HG03097 (cell line): ENCODE results near the gene GRB7.
"Not testable (repeated sequence)": the region's sequence is repeated elsewhere in the genome, so short reads cannot be mapped to it uniquely, and the experiment has no call there.

Source experiments
- ATAC-seq: cut with Tn5 transposase; IDR thresholded peaks from one replicate; pipeline ENCODE4 v1.9.1; 2021; ENCODE audit not compliant: unreplicated experiment, low FRiP score

The GRB7 gene

DNA sequence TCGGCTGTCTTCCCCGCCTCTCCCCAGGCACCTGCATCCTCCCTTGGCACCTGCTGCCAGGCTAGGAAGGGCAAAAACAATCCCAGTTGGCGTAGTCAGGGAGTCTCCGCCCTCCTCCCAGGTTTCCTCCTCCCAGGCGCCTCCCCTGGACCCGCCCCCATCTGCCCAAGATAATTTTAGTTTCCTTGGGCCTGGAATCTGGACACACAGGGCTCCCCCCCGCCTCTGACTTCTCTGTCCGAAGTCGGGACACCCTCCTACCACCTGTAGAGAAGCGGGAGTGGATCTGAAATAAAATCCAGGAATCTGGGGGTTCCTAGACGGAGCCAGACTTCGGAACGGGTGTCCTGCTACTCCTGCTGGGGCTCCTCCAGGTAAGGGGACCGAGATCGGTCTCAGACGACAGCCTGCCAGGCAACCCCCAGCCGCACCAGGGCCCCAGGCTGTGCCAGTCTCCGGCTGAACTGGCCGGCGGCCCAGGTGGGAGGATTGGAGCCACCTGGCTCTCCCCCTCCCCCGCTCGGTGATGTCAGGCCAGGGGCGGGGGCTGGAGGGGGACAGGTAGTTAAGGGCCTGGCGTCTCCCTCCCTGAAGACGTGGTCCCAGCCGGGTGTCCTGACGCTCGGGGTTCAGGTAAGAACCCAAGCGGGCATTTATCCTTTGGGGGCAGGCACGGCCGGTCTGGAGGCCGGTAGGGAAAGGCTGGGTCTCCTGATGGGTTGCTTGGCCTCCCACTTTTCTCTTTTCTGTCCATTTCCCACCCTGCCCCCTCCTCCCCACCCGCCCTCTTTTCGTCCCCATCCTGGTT is at the start of gene GRB7:
GRB7 (plus strand) TSS at position 179 of the 808 bp plus-strand sequence. CDS start 4,364 bp downstream, outside the sequence.
- no peak for ATAC-seq

DNA sequence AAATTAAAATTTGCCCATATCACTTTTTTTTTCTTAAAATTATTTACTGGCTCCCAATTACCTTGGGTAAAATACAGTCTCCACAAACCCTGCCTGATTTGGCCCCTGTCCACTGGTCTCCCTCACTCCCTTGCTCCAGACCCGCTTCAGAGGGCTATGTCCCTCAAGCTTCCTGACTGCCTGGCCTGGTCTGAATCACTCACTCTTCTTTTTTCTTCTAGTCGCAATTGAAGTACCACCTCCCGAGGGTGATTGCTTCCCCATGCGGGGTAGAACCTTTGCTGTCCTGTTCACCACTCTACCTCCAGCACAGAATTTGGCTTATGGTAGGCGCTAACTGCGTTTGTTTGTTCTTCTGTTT is 49.3 kb upstream of the GRB7 start:
- no peak for ATAC-seq

DNA sequence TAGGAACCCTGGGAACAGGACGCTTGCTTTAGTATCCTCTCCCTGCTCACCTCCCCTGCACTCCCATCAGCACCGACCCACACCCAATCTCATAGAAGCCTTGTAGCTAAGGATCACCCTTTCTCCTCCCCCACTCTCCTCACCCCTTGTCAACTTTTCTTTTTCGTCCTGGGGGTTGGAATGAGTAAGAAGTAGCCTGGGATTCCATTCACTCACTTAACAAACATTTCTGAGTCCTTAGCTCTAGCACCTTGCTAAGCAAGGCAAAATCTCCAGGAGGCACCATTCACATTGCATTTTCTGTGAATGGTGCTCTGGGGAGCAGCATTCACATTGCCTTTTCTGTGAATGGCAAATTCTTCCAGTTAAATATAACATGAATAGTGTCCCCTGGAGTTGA is 48.8 kb upstream of the GRB7 start:
- ATAC-seq: no peak

DNA sequence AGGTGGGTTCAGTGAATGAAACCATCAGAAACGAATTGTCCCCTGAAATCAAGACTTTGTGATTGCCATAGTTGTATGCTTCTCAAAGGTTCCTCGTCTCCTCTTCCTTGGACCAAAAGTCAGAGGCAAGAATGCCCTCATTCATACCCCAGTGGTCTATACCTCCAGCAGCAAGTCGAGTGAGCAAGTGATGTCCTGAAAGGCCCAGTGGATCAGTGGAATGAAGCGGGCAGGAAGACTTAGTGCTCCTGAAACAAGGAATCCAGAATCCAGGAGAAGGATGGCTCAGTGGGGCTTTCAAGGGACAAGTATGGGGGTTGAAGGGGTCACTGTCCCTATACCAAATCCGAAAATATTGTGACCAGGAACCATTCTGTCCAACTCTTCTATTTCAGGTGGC is 43.1 kb upstream of the GRB7 start:
- no peak for ATAC-seq

DNA sequence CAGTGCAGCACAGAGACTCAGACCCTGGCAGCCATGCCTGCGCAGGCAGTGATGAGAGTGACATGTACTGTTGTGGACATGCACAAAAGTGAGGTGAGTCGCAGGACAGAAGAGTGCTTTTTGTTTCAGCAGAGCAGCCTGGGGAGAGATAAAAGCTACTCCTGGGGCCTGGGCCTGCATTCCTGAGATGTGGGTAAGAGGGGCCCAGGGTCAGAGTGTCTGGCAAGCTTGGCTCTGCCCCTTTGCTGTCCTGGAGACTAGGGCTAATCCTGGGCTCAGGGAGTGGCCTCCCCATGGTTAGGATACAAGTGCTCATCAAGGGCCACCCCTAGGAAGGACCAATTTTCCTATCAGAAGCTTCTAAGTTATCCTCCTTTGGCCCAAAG is 42.7 kb upstream of the GRB7 start:
- ATAC-seq: no peak

DNA sequence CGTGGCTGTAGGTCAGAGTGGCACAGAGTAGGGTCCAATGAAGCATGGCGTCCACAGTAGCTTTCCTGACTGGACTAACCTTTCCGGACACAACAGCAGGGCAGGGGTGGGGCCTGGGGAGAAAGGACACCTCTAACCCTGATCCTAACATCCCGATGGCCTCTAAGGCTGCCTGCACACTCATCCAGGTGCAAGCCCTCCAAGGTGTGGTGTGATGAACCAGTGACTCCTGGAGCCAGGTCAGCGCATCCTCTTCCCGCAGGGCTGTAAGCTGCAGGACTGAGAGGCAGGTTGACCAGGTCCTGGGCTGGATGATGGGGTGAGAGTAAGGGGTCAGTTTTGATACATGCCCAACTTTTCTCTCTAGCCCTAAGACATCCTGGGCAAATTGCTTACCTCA is 41.0 kb upstream of the GRB7 start:
- no peak for ATAC-seq

DNA sequence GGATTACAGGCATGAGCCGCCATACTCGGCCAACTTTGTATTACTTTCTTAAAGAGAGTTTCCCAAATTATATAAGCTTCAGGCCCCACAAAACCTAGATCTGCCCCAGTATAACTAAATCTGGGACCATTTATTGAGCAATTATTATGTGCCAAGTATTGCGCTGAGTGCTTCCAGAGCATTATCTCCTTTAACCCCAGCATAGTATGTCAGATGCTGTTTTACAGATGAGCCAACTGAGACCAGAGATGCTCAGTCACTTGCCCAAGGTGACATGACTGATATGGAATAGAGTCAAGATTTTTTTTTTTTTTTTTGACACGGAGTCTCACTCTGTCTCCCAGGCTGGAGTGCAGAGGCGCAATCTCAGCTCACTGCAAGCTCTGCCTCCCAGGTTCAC is 39.8 kb upstream of the GRB7 start:
- ATAC-seq: no peak

DNA sequence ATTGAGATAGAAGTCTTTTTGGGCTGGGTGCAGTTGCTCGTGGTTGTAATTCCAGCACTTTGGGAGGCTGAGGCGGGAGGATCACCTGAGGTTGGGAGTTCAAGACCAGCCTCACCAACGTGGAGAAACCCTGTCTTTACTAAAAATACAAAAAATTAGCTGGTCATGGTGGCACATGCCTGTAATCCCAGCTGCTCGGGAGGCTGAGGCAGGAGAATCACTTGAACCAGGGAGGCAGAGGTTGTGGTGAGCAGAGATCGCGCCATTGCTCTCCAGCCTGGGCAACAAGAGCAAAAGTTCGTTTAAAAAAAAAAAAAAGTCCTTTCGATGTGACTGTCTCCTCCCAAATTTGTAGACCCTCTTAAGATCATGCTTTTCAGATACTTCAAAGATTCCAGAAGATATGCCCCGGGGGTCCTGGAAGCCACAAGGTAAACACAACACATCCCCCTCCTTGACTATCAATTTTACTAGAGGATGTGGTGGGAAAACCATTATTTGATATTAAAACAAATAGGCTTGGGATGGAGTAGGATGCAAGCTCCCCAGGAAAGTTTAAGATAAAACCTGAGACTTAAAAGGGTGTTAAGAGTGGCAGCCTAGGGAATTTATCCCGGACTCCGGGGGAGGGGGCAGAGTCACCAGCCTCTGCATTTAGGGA is 38.5 kb upstream of the GRB7 start:
- ATAC-seq: not testable (repeated sequence)

DNA sequence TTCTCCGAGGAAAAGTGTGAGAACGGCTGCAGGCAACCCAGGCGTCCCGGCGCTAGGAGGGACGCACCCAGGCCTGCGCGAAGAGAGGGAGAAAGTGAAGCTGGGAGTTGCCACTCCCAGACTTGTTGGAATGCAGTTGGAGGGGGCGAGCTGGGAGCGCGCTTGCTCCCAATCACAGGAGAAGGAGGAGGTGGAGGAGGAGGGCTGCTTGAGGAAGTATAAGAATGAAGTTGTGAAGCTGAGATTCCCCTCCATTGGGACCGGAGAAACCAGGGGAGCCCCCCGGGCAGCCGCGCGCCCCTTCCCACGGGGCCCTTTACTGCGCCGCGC is 38.0 kb upstream of the GRB7 start, which contains the start of gene ERBB2:
ERBB2 (plus strand) TSS at position 247 of the 330 bp plus-strand sequence. CDS start 175 bp downstream, outside the sequence.
- no peak for ATAC-seq

DNA sequence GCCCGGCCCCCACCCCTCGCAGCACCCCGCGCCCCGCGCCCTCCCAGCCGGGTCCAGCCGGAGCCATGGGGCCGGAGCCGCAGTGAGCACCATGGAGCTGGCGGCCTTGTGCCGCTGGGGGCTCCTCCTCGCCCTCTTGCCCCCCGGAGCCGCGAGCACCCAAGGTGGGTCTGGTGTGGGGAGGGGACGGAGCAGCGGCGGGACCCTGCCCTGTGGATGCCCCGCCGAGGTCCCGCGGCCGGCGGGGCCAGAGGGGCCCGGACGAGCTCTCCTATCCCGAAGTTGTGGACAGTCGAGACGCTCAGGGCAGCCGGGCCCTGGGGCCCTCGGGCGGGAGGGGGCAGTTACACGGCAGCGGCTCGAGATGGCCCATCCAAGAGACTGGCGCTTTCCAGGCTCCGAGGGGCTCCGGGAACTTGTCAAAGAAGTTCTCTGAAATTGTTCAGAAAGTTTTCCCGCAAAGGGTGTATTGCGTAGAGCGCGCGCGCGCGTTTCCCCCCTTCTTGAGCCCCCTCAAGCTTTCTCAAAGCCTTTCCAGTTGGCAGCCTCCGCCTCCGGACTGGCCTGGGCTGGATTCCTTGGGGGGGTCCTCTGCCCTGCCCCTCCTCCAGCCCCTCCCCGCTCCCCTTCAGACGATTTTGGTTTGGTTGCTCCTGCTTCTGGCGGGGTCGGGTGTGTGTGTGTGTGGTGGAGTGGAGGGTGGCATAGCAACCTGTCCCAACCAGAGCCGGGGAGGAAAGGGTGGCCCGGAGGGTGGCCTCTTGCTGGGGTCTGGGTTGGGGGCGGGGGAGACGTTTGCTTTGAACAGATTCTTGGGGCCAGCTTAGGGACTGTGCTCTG is 37.4 kb upstream of the GRB7 start:
- ATAC-seq: no peak

DNA sequence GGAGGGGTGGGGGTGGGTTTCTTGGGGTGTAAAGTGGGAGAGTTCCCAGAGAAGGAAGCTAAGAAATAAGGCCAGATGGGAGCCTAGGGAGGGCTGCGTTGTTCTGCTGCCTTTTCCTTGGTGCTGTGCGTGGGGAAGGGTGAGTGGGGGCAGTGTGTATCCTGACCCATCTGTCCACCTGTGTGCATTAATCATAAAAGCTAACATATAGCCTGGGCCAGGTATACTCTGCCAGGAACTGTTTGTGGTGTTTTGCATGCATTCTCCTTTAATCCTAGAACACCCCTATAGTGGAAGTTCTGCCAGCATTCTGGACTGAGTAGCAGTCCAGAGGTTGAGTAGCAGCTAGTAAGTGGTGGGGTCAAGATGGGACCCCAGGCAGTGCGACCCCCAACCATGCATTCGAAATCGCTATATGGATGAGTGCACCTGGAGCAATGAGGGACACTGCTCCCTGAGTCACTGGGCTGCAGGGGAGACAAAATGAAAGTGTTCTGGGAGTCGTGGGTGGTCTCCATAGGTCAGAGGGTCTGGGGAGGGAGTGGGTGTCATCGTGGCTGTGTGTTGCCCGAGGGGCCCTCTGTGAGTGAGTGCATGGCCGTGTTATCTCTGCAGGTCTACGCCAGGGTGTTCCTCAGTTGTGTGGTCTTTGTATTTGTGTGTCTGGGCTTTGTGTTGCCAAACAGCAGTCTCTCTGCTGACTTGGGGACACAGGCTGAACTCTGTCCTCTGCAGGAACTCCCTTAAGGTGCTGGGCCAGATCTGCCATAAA is 36.5 kb upstream of the GRB7 start:
- ATAC-seq: no peak

DNA sequence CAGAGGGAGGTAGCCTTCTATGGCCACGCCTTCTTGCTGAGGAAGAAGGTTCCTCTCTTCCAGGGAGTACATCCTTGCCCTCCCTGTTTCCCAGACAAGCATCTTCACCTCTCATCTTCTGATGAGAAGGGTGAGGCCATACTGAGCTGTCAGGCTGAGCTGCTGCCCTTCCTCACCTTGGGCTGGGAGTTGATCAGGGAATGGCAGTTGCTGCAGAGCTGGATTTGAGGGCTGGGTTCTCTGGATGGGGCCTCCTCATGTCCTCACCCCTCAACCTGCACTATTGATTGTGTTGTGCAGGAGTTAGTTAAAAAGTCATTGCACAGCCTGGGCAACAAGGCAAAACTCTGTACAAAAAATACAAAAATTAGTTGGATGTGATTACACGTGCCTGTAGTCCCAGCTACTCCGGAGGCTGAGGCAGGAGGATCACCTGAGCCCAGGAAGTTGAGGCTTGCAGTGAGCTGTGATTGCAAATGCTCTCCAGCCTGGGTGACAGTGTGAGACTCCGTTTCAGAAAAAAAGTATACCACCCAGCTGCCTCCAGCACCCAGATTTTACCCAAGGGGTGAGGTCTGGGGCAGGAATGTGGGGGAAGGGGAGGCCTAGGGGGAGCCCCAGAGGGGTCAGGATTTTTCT is 35.8 kb upstream of the GRB7 start:
- ATAC-seq: no peak

DNA sequence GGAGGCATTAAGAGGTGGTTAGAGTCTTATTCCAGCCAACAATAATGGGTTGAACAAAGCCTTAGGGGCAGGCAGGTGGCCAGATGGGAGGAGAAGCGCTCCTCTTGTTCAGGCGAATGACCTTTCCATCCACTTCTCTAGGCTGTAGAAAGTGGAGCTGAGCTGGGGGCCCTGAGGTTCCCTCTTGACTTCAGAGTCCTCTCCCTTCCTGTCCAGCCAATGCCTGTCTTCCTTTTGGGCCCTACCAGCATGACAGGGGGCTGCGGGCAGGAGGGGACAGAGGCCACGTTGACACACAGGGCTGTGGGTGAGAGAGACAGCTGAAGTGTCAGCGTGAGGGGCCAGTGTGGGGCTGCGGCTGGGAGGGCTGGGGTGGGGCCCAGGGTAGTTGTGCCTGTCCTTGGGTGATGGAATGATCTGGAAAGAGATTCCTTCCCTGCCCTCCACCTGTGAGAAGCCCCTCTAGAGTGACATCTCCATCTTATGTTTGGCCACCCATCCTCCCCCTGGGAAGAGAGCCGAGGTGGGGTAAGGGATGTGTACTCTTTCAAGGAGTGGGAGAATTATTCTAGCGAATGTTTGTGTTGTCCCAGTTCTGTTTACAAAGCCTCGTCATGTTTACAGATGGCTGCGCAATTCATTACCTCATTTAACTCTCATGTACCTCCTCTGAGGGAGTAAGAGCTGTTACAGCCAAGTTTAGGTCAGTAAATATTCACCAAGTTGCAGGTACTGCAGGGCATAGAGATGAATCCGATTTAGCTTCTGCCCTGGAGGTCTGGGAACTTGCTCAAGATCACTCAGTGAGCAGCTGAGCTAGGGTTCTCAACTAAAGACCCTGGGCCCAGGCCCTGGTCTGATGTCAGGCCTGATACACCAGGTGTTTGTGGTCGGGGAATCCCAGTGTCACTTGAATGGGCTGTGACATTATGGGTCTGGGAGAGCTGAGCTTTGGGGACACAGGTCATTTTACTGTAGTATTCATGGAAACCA is 34.5 kb upstream of the GRB7 start:
- ATAC-seq: no peak

DNA sequence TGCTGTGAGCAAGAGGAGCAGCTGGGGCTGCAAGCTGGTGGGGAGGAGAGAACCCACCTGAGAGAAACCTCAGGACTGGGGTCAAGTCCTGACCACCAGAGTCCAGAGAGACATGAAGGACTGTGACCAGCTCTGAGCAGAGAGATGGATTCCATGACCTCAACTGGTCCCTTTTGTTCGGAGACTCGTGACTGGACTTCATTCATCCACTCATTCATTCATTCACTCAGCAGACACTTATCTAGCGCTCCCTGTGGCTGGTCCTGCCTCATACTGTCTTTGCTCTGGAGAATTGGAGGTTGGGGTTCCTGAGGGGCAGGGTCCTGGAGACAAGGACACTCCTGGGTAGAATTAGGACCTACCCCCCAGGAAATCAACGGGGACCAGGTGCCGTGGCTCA is 33.8 kb upstream of the GRB7 start:
- no peak for ATAC-seq

DNA sequence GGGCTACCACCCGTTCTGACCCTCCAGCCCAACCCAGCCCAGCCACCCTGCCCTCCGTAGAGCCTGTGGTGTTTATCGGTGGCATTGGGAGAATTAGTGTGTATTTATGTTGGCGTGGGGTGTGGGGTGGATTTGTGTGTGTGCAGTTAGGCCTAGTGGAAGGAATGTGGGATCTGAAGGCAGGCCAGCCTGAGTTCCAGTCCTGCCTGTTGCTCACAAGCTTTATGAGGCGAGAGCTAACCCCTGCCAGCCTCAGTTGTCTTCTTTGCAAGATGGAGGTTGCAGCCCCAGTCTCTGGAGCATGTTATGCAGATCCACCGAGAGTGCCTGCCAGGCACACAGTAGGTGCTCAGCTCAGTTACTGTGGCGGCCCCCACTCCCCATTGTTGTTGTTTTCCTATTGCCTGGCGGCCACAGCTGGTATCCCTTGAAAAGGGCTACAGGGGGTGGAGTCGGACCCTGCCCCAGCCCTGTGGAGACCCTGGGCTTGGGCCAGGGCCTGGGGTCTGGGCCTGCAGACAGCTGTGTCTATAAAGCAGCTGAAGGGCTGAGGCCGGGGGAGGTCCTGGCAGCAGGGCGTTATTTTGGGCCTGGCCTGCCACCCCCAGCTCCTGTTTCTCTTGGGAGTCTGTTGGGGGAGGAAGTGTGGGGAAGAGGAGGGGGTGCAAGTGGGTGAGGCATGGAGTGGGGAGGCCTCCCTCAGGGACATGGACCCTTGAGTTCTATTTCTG is 32.8 kb upstream of the GRB7 start:
- no peak for ATAC-seq

DNA sequence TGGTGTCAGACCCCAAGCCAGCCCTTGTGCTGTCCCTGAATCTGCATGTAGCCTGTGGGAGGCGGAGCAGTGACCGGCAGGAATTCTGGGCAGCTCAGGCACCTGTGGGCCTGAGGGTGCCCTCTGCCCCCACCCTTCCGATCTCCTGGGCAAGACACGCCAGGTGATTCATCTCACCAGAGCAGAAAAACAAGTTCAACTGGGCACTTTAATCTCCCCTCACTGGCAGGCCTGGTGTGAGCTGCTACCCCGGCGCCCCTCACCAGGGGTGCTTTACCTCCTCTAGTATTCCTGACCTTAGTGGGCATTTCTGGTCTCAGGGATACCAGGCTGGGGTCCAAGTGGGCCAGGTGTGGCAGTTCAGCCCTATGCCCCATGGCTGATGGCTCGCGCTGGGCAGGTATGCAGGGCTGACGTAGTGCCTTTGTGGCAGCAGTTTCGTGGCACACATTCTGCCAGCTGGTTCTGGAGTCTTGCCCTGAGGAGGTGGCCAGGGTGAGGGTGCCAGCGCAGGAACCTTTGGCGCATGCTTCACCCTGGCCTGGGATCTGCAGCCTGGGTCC is 31.9 kb upstream of the GRB7 start:
- no peak for ATAC-seq

DNA sequence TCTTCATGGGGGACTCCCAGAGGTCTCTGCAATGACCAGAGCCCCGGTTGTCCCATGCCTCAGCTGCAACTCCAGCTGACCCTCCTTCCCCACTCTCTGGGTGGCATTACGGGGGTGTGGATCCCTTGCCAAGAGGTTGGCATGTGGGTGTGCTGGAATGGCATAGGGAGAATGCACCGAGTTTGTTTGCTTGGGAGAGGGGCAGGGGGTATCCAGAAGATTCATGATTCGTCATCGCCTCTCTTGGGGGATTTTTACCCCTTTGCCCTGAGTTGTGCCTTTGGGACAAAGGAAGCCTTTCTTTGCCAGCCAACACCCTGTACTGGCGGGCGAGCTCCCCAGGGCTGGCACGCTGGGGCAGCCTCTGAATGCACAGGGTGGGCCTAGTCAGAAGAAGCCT is 31.4 kb upstream of the GRB7 start:
- ATAC-seq: no peak

DNA sequence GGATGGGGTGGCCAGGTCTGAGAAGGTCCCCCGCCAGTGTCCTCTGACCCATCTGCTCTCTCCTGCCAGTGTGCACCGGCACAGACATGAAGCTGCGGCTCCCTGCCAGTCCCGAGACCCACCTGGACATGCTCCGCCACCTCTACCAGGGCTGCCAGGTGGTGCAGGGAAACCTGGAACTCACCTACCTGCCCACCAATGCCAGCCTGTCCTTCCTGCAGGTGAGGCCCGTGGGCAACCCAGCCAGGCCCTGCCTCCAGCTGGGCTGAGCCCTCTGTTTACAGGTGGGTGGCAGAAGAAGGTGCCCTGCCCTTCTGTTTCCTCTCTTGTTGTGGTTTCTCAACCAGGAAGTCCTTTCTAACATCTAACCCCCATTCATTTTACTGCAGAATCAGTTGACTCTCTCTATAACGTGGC is 30.8 kb upstream of the GRB7 start:
- no peak for ATAC-seq
